HG03175 (cell line): ENCODE results near the gene NPR1.
"Not testable (repeated sequence)": the region's sequence is repeated elsewhere in the genome, so short reads cannot be mapped to it uniquely, and the experiment has no call there.

Source experiments
- ATAC-seq: cut with Tn5 transposase; IDR thresholded peaks from one replicate; pipeline ENCODE4 v1.9.1; 2021; ENCODE audit warnings: mild to moderate bottlenecking, moderate library complexity; ENCODE audit not compliant: unreplicated experiment

Gene NPR1

GRCh38 chr1:153649137-153649862 is 29.2 kb upstream of the NPR1 start:
- ATAC-seq = no peak

GRCh38 chr1:153649863-153650235 is 28.6 kb upstream of the NPR1 start:
- no peak for ATAC-seq

- no peak for ATAC-seq
These were observed 26.7 kb upstream of the NPR1 start for GRCh38 chr1:153651771-153652170.

GRCh38 chr1:153652805-153653500 is 25.5 kb upstream of the NPR1 start:
- ATAC-seq = no peak

GRCh38 chr1:153655333-153655732 is 23.2 kb upstream of the NPR1 start:
- no peak for ATAC-seq

- peak; percentile 96 for ATAC-seq
These were observed 19.9 kb upstream of the NPR1 start, which contains the start of gene SNAPIN for GRCh38 chr1:153658400-153659174. Gene SNAPIN (plus strand): TSS chr1:153658703. CDS start chr1:153658744, 41 bp downstream.

- ATAC-seq = no peak
These were observed 19.3 kb upstream of the NPR1 start for GRCh38 chr1:153659175-153659534.

- no peak for ATAC-seq
These were observed 18.8 kb upstream of the NPR1 start for GRCh38 chr1:153659656-153660055.

- ATAC-seq = no peak
These were observed 17.3 kb upstream of the NPR1 start for GRCh38 chr1:153661111-153661708.

- ATAC-seq = no peak
These were observed 16.2 kb upstream of the NPR1 start for GRCh38 chr1:153662269-153662668.

GRCh38 chr1:153663211-153663610 is 15.3 kb upstream of the NPR1 start:
- no peak for ATAC-seq

- ATAC-seq = no peak
These were observed 11.0 kb upstream of the NPR1 start for GRCh38 chr1:153667439-153667838.

GRCh38 chr1:153668672-153669071 is 9.8 kb upstream of the NPR1 start:
- ATAC-seq = not testable (repeated sequence)

- ATAC-seq = no peak
These were observed 8.9 kb upstream of the NPR1 start for GRCh38 chr1:153669606-153670005.

- no peak for ATAC-seq
These were observed 8.1 kb upstream of the NPR1 start for GRCh38 chr1:153670257-153670858.

GRCh38 chr1:153670859-153671627 is 7.4 kb upstream of the NPR1 start, which contains the start of gene ILF2:
Gene ILF2 (minus strand): TSS chr1:153670993. CDS start chr1:153670922, 71 bp downstream.
- ATAC-seq = peak; percentile 94

- peak; percentile 13 for ATAC-seq
These were observed 6.7 kb upstream of the NPR1 start for GRCh38 chr1:153671628-153672353.

GRCh38 chr1:153673511-153673910 is 5.0 kb upstream of the NPR1 start:
- no peak for ATAC-seq
